OCI-LY7 (cell line): ENCODE results near the gene CAMSAP3.

Source experiments
- EZH2phosphoT487 ChIP-seq: fragments of 200-600 bp; sonication (generic); IDR thresholded peaks from 2 replicates; pipeline ENCODE4 v1.6.1; 2018; ENCODE audit warnings: low read depth, borderline replicate concordance, mild to moderate bottlenecking, mixed run types, antibody characterized with exemption, low read length, moderate library complexity, mixed read lengths
- TF ChIP-seq, protein P1 (sequence below): fragments of 200-600 bp; sonication (generic); conservative IDR thresholded peaks from 2 replicates; pipeline ENCODE4 v1.5.1; 2014; ENCODE audit warnings: mild to moderate bottlenecking, antibody characterized with exemption, low read length, moderate library complexity, mixed read lengths

DNA sequence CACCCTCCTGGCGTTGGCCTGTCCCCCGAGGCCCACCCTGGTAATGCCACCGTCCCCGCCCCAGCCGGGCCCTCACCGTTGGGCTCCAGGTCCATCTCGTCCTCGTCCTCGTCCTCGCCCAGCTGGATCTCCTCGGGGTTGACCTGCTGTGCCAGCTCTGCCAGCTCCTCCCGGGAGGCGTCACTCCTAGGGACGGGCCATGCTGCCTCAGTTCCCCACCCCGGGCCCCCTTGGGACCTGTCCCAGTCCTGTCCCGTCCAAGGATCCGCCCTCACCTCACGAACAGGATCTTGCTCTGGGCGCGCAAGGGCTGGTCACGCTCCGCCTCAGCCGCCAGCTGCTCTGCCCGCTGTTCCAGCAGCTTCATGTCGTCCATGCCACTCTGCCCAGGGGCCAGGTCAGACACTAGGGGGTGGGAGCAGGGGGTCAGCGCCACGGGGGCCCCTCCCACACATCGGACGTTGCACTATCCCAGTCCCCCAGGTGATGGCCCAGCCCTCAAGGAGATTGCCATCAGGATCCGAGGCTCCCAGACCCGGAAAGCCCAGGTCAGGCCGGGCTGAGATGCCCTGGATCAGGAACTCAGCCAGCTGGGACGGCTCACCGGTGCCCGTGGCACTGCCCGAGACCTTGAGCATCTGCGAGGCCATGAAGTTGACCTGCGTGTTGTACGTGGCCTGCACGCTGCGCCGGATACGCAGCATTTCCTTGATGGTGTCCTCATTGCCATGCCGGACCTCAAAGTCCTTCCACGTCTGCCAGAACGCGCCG lies 24.2 kb downstream of the CAMSAP3 start:
- TF ChIP-seq, protein P1, sequence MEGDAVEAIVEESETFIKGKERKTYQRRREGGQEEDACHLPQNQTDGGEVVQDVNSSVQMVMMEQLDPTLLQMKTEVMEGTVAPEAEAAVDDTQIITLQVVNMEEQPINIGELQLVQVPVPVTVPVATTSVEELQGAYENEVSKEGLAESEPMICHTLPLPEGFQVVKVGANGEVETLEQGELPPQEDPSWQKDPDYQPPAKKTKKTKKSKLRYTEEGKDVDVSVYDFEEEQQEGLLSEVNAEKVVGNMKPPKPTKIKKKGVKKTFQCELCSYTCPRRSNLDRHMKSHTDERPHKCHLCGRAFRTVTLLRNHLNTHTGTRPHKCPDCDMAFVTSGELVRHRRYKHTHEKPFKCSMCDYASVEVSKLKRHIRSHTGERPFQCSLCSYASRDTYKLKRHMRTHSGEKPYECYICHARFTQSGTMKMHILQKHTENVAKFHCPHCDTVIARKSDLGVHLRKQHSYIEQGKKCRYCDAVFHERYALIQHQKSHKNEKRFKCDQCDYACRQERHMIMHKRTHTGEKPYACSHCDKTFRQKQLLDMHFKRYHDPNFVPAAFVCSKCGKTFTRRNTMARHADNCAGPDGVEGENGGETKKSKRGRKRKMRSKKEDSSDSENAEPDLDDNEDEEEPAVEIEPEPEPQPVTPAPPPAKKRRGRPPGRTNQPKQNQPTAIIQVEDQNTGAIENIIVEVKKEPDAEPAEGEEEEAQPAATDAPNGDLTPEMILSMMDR = no peak
- no peak for TF ChIP-seq EZH2phosphoT487
